H1 (cell line): Measurements from ENCODE around the gene TMOD4. TPM values are rescaled to one million over a fixed set of nuclear protein-coding genes. Genes with fewer than 3 reads are reported as not detected.

Source experiments
- CTCF ChIA-PET: fragments of 300-600 bp; sonication (Branson Sonifier 250); formaldehyde crosslinking; loops from one replicate; lab custom pipeline; 2021; ENCODE audit not compliant: partially characterized antibody; lab: Charles Lee
- POLR2A ChIA-PET: fragments of 300-600 bp; sonication (Branson Sonifier 250); formaldehyde crosslinking; loops from one replicate; lab custom pipeline; 2021; ENCODE audit warnings: inconsistent platforms; ENCODE audit not compliant: partially characterized antibody; lab: Charles Lee
- DNase-seq, 2 experiments: peaks; one replicate each; pipeline versions ENCODE4 v3.0.0 to v3.0.0-alpha.2; 2010 to 2022; ENCODE audit warnings: low spot score in 2 of 2, low read depth in 1 of 2, mixed read lengths in 1 of 2
- FAIRE-seq: peaks from 2 replicates; lab custom pipeline; 2011; peaks lifted over from hg19 to GRCh38; lab: Jason Lieb, UNC
- H2AFZ ChIP-seq: 2 replicates; pipeline ENCODE4 v1.8.1; 2012; ENCODE audit warnings: low read length, inconsistent platforms
- H2AK5ac ChIP-seq: 2 replicates; pipeline ENCODE4 v1.6.1; 2013; ENCODE audit warnings: low read depth, low read length
- H2BK120ac ChIP-seq: replicated peaks from 2 replicates; pipeline ENCODE3; 2013; ENCODE audit warnings: low read depth, low read length, inconsistent platforms
- H2BK12ac ChIP-seq: 2 replicates; pipeline ENCODE4 v1.6.1; 2013; ENCODE audit warnings: low read depth, low read length
- H2BK15ac ChIP-seq: 2 replicates; pipeline ENCODE4 v1.6.1; 2013; ENCODE audit warnings: low read length
- H2BK20ac ChIP-seq: 2 replicates; pipeline ENCODE4 v1.6.1; 2013; ENCODE audit warnings: low read length
- H2BK5ac ChIP-seq: 2 replicates; pipeline ENCODE4 v1.6.1; 2013; ENCODE audit warnings: low read depth, low read length
- H3K14ac ChIP-seq: 2 replicates; pipeline ENCODE4 v1.6.1; 2013; ENCODE audit warnings: inconsistent platforms; ENCODE audit not compliant: insufficient read length
- H3K18ac ChIP-seq: 2 replicates; pipeline ENCODE4 v1.6.1; 2013; ENCODE audit warnings: low read length; ENCODE audit errors: extremely low read depth
- H3K23ac ChIP-seq: 2 replicates; pipeline ENCODE4 v1.6.1; 2013; ENCODE audit warnings: inconsistent platforms; ENCODE audit not compliant: insufficient read length
- H3K23me2 ChIP-seq: 2 replicates; pipeline ENCODE4 v1.6.1; 2013; ENCODE audit warnings: low read depth, low read length
- H3K27ac ChIP-seq: 2 replicates; pipeline ENCODE4 v1.6.1; 2011; ENCODE audit warnings: low read depth, low read length, inconsistent platforms
- H3K27me3 ChIP-seq, 4 experiments: replicated peaks in 1 of 4; 1 replicate in 1 of 4; 2 replicates in 3 of 4; pipeline versions ENCODE4 v1.6.1 to v1.8.1; 2011 to 2013; ENCODE audit warnings: low read length in 3 of 4, mild to moderate bottlenecking in 3 of 4, inconsistent platforms in 2 of 4, mixed read lengths in 2 of 4, moderate library complexity in 1 of 4; ENCODE audit not compliant: control insufficient read depth in 3 of 4, insufficient read depth in 3 of 4; ENCODE audit errors: extremely low read depth in 1 of 4
- H3K36me3 ChIP-seq, 4 experiments: 2 replicates each; pipeline versions ENCODE4 v1.6.1 to v1.8.1; 2011 to 2013; ENCODE audit warnings: mild to moderate bottlenecking in 4 of 4, low read length in 3 of 4, moderate library complexity in 2 of 4, control low read depth in 1 of 4, inconsistent platforms in 1 of 4; ENCODE audit not compliant: insufficient read depth in 4 of 4, control insufficient read depth in 2 of 4
- H3K4ac ChIP-seq: replicated peaks from 2 replicates; pipeline ENCODE3; 2013; ENCODE audit warnings: low read length, low read depth, mixed read lengths, inconsistent platforms; ENCODE audit not compliant: insufficient read length
- H3K4me1 ChIP-seq, 4 experiments: replicated peaks in 1 of 4; 1 replicate in 1 of 4; 2 replicates in 3 of 4; pipeline versions ENCODE4 v1.6.1 to v1.8.1; 2011 to 2013; ENCODE audit warnings: low read length in 3 of 4, inconsistent platforms in 2 of 4, mixed read lengths in 1 of 4; ENCODE audit not compliant: insufficient read depth in 4 of 4, control insufficient read depth in 3 of 4
- H3K4me2 ChIP-seq, 2 experiments: 2 replicates each; pipeline versions ENCODE4 v1.6.1 to v1.8.1; 2011 to 2013; ENCODE audit warnings: low read depth in 2 of 2, low read length in 2 of 2, control low read depth in 1 of 2, inconsistent platforms in 1 of 2, mild to moderate bottlenecking in 1 of 2; ENCODE audit not compliant: insufficient read depth in 1 of 2
- H3K4me3 ChIP-seq, 4 experiments: fragments of 200-600, 300-600 bp in 1 of 4; sonication (generic), shearing (Covaris generic), sonication (Bioruptor Twin) in 1 of 4; 2 replicates each; pipeline versions ENCODE4 v1.5.1 to v1.8.1; 2011 to 2016; ENCODE audit warnings: low read length in 4 of 4, low read depth in 3 of 4, control low read depth in 2 of 4, inconsistent platforms in 2 of 4, mild to moderate bottlenecking in 2 of 4, mixed read lengths in 1 of 4, moderate library complexity in 1 of 4; ENCODE audit not compliant: insufficient read depth in 2 of 4; ENCODE audit errors: extremely low read depth in 1 of 4
- H3K56ac ChIP-seq: replicated peaks from 2 replicates; pipeline ENCODE3; 2013; ENCODE audit warnings: low read depth, mild to moderate bottlenecking, mixed read lengths, low read length, inconsistent platforms; ENCODE audit not compliant: insufficient read length
- H3K79me1 ChIP-seq: 2 replicates; pipeline ENCODE4 v1.6.1; 2013; ENCODE audit warnings: low read depth, low read length, control low read depth
- H3K79me2 ChIP-seq, 2 experiments: 2 replicates each; pipeline versions ENCODE4 v1.6.1 to v1.8.1; 2012 to 2013; ENCODE audit warnings: low read length in 2 of 2, mild to moderate bottlenecking in 2 of 2, inconsistent platforms in 1 of 2; ENCODE audit not compliant: insufficient read depth in 2 of 2, control insufficient read depth in 1 of 2
- H3K9ac ChIP-seq, 4 experiments: replicated peaks in 1 of 4; 1 replicate in 1 of 4; 2 replicates in 3 of 4; pipeline versions ENCODE4 v1.6.1 to v1.8.1; 2011 to 2013; ENCODE audit warnings: low read depth in 3 of 4, low read length in 3 of 4, control low read depth in 2 of 4, mild to moderate bottlenecking in 2 of 4, moderate library complexity in 2 of 4, inconsistent platforms in 1 of 4; ENCODE audit errors: extremely low read depth in 1 of 4
- H3K9me3 ChIP-seq, 2 experiments: 2 replicates each; pipeline versions ENCODE4 v1.6.1 to v1.8.1; 2012 to 2013; ENCODE audit warnings: mild to moderate bottlenecking in 2 of 2, moderate library complexity in 2 of 2, control low read depth in 1 of 2, inconsistent platforms in 1 of 2, low read depth in 1 of 2, low read length in 1 of 2, mixed read lengths in 1 of 2; ENCODE audit not compliant: insufficient read depth in 2 of 2
- H4K20me1 ChIP-seq, 2 experiments: replicated peaks in 1 of 2; 2 replicates each; pipeline versions ENCODE3 to v1.8.1; 2011 to 2013; ENCODE audit warnings: inconsistent platforms in 2 of 2, low read length in 2 of 2, mild to moderate bottlenecking in 1 of 2; ENCODE audit not compliant: insufficient read depth in 2 of 2, control insufficient read depth in 1 of 2
- H4K5ac ChIP-seq: 2 replicates; pipeline ENCODE4 v1.6.1; 2013; ENCODE audit warnings: low read length, low read depth, mixed read lengths, inconsistent platforms; ENCODE audit not compliant: insufficient read length
- H4K8ac ChIP-seq: 2 replicates; pipeline ENCODE4 v1.8.0; 2013; ENCODE audit warnings: mild to moderate bottlenecking, moderate library complexity, low read length, inconsistent platforms; ENCODE audit not compliant: insufficient read depth; ENCODE audit errors: extremely low read depth
- H4K91ac ChIP-seq: replicated peaks from 2 replicates; pipeline ENCODE3; 2013; ENCODE audit warnings: low read length, mixed read lengths, inconsistent platforms; ENCODE audit not compliant: insufficient read length
- CBX5 ChIP-seq: fragments of 300-800, 300-1000 bp; sonication (generic); IDR thresholded peaks from 2 replicates; pipeline ENCODE4 v1.7.1; 2016; ENCODE audit warnings: antibody characterized with exemption, low read length, low read depth
- CHD1 ChIP-seq: IDR thresholded peaks from 2 replicates; pipeline ENCODE4 v1.6.1; 2012; ENCODE audit warnings: low read depth, low read length, improper control_type of control experiment
- CREB1 ChIP-seq: IDR thresholded peaks from 2 replicates; pipeline ENCODE4 v1.6.1; 2012; ENCODE audit warnings: inconsistent platforms
- EP300 ChIP-seq, 2 experiments: IDR thresholded peaks; 1 replicate in 1 of 2; 2 replicates in 1 of 2; pipeline ENCODE4 v1.6.1; 2011 to 2012; ENCODE audit warnings: low read depth in 2 of 2, low read length in 2 of 2, mild to moderate bottlenecking in 2 of 2, borderline replicate concordance in 1 of 2, inconsistent platforms in 1 of 2, moderate library complexity in 1 of 2
- GTF2F1 ChIP-seq: IDR thresholded peaks from 2 replicates; pipeline ENCODE4 v1.6.1; 2012; ENCODE audit warnings: low read depth, low read length, improper control_type of control experiment, borderline replicate concordance
- NANOG ChIP-seq: IDR thresholded peaks from 2 replicates; pipeline ENCODE4 v1.6.1; 2011; ENCODE audit warnings: low read length, low read depth, mild to moderate bottlenecking, inconsistent platforms; ENCODE audit not compliant: insufficient read depth, poor library complexity, severe bottlenecking
- NRF1 ChIP-seq: IDR thresholded peaks from 2 replicates; pipeline ENCODE4 v1.6.1; 2011; ENCODE audit warnings: mild to moderate bottlenecking, low read depth, low read length, improper control_type of control experiment
- RNF2 ChIP-seq: fragments of 200-900, 300-1000 bp; sonication (generic); IDR thresholded peaks from 2 replicates; pipeline ENCODE4 v1.7.1; 2016; ENCODE audit warnings: borderline replicate concordance, low read depth, mild to moderate bottlenecking, antibody characterized with exemption, low read length; ENCODE audit not compliant: poor library complexity, severe bottlenecking; ENCODE audit errors: missing control alignments
- SIN3A ChIP-seq, 2 experiments: IDR thresholded peaks in 1 of 2; conservative IDR thresholded peaks in 1 of 2; 2 replicates each; pipeline ENCODE4 v1.6.1; 2011 to 2012; ENCODE audit warnings: low read length in 2 of 2, improper control_type of control experiment in 1 of 2, low read depth in 1 of 2, mild to moderate bottlenecking in 1 of 2
- SP1 ChIP-seq: IDR thresholded peaks from 2 replicates; pipeline ENCODE4 v1.6.1; 2011; ENCODE audit warnings: low read depth, low read length
- SRF ChIP-seq: IDR thresholded peaks from 2 replicates; pipeline ENCODE4 v1.6.1; 2011; ENCODE audit warnings: mild to moderate bottlenecking, low read depth, low read length, moderate library complexity
- WGBS, 2 experiments: shearing (Covaris generic) in 1 of 2; methylation state at CpG; one replicate each; pipeline versions ENCODE4 v1.1.6 to v1.1.7; 2013 to 2015; ENCODE audit warnings: low lambda C conversion rate in 2 of 2, mixed read lengths in 2 of 2, inconsistent platforms in 1 of 2, low coverage in 1 of 2, missing lambda C conversion rate in 1 of 2; ENCODE audit not compliant: insufficient replicate concordance in 2 of 2, insufficient coverage in 1 of 2, insufficient read length in 1 of 2; ENCODE audit errors: extremely low coverage in 1 of 2, missing lambda C conversion rate in 1 of 2; 5-methylcytosine and 5-hydroxymethylcytosine counted together
- polyA plus RNA-seq, 7 experiments: library from polyadenylated mRNA; depleted of rRNA in 3 of 7; stranded (reverse) in 5 of 7; unstranded in 2 of 7; fragments of >200 nt in 5 of 7; fragments of 200-250 nt in 2 of 7; gene quantifications; 1 replicate in 5 of 7; 2 replicates in 1 of 7; 4 replicates in 1 of 7; pipeline versions ENCODE4 v1.2.1 to v1.2.3, GENCODE V29; 2011 to 2013; ENCODE audit warnings: missing spikeins in 2 of 7, mixed read lengths in 2 of 7
- total RNA-seq: library from RNA; stranded (reverse); fragmentation: NEBNext Ultra II Directional; extraction: Animal tissue kit (Norgen Biotek cat#: 25700); gene quantifications from 2 replicates; pipeline ENCODE4 v1.2.1, GENCODE V29; 2021
- TF ChIP-seq, protein P1 (sequence below): IDR thresholded peaks from 2 replicates; pipeline ENCODE4 v1.6.1; 2011; ENCODE audit warnings: low read depth, mild to moderate bottlenecking, low read length; ENCODE audit not compliant: insufficient read depth

Gene TMOD4
- total and polyA plus RNA-seq, 2 of the 8 experiments (the other 6 are each of a cell fraction or from before 2014, with no cell fraction given), result 0.42 TPM; not detected in 1

DNA sequence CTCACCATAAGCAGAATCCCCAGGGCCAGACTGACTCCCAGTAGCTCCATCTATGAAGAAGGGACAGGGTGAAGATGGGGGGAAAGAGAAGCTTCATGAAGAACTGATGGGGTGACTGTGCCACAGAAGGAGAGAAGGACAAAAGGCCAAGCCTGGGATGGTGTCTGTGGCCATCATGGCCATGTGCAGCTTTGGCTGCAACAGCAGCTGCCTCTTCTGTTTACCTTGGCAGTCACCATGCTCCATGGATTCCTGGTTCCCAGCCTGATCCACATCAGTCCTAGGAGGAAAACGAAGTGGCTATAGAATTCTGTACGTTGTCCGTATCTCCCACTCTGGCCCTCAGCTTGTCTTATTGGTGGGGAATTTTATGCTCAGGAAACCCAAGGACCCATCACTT lies 41.4 kb downstream of the TMOD4 start:
- ChIA-PET CTCF (interaction anchor here (0.9 to 7.9 kb wide), 10 partner anchors 8 to 110 kb away, joined by 3 to 94 read pairs (median 4); partner anchors contain the start of genes TMOD4 and TNFAIP8L2), POLR2A (interaction anchor here (0.6 to 9.8 kb wide), 6 partner anchors 9 to 96 kb away, joined by 3 to 124 read pairs (median 4); partner anchors contain the start of genes C1orf56, SEMA6C and VPS72)
- no peak overlapping the region for H2BK12ac ChIP-seq
- TF ChIP-seq CHD1 (no peak), NRF1 (no peak), EP300 (IDR thresholded peaks at IDR 0.05; ENCODE audit: borderline replicate concordance in 1 of 2, low read depth in 2 of 2, low read length in 2 of 2) (no peak), GTF2F1 (no peak), NANOG (no peak), SIN3A (conservative IDR thresholded peaks at IDR 0.05 in 1 of 2, IDR thresholded peaks at IDR 0.05 in 1 of 2; ENCODE audit: low read depth in 1 of 2, low read length in 2 of 2) (no peak), CREB1 (no peak), SRF (no peak), CBX5 (no peak), SP1 (no peak), RNF2 (no peak)
- TF ChIP-seq, protein P1, sequence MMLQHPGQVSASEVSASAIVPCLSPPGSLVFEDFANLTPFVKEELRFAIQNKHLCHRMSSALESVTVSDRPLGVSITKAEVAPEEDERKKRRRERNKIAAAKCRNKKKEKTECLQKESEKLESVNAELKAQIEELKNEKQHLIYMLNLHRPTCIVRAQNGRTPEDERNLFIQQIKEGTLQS, result no peak

More for the DNA sequence above, 41.4 kb downstream of the TMOD4 start:
- peaks cover 0 to 10% (median 2%) of the 10 kb centered on the region in 4 experiments; a peak in 3 of 8 replicates for H3K36me3 ChIP-seq
- H3K79me2 ChIP-seq, result no peaks in the 10 kb centered on the region
- no peak overlapping the region for H2BK5ac ChIP-seq
- peaks cover 0 to 12% (median 8%) of the 10 kb centered on the region in 4 experiments; a peak in 5 of 7 replicates for H3K4me1 ChIP-seq
- WGBS, 2 experiments, result 95% methylated on average over 3 of the region's 3 CpGs; no CpG with 5 or more reads in 1 of the 2 experiments
- H2AFZ ChIP-seq, result no peak overlapping the region
- peaks cover 3 to 4% of the 10 kb centered on the region in 2 experiments for H4K20me1 ChIP-seq
- no peak overlapping the region for H4K5ac ChIP-seq
- no peak overlapping the region for H3K4me3 ChIP-seq
- no peaks in the 10 kb centered on the region for H3K79me1 ChIP-seq
- H3K27ac ChIP-seq, result no peak overlapping the region
- no peak overlapping the region for H4K8ac ChIP-seq
- H3K23me2 ChIP-seq, result peaks cover 15% of the 10 kb centered on the region
- H3K56ac ChIP-seq, result no peak overlapping the region
- H3K23ac ChIP-seq, result no peak overlapping the region
- no peak overlapping the region for H2BK15ac ChIP-seq
- H3K27me3 ChIP-seq, result peaks cover 0 to 28% (median 20%) of the 10 kb centered on the region in 4 experiments; a peak in 5 of 7 replicates
- FAIRE-seq (no peak), DNase-seq (no peak)
- no peak overlapping the region for H4K91ac ChIP-seq
- no peak overlapping the region for H2BK20ac ChIP-seq
- no peak overlapping the region for H2BK120ac ChIP-seq
- no peak overlapping the region for H3K4ac ChIP-seq
- H3K9ac ChIP-seq, result no peak overlapping the region; a peak in 1 of 7 replicates
- H3K14ac ChIP-seq, result no peak overlapping the region
- no peaks in the 10 kb centered on the region for H3K9me3 ChIP-seq
- no peak overlapping the region for H3K18ac ChIP-seq
- H2AK5ac ChIP-seq, result no peak overlapping the region
- H3K4me2 ChIP-seq, result no peak overlapping the region; a peak in 1 of 4 replicates
